Measurements from ENCODE around the gene PRKCE.

DNA sequence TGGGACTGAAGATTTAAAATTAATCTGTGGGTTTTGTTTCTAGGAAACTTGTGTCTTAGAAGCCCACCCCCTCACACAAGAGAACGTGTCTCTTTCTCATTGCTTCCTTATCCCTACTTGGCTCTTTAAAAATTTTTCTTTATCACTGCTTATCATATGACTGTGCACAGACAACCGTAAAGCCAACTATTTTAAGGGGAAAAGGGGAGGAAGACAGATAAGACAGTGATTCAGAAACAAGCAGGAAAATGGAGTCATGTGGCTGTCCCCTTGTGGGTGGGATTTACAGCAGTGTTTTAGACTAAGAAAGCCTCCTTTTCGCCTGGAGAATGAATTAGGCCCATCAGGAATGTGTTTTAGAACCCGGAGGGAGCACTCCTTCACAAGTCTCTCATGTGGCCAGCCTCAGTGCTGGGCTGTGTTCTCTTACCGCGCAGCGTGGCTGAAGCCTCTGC is 17.6 kb downstream of the PRKCE start:
- TF ChIP-seq, protein P1, sequence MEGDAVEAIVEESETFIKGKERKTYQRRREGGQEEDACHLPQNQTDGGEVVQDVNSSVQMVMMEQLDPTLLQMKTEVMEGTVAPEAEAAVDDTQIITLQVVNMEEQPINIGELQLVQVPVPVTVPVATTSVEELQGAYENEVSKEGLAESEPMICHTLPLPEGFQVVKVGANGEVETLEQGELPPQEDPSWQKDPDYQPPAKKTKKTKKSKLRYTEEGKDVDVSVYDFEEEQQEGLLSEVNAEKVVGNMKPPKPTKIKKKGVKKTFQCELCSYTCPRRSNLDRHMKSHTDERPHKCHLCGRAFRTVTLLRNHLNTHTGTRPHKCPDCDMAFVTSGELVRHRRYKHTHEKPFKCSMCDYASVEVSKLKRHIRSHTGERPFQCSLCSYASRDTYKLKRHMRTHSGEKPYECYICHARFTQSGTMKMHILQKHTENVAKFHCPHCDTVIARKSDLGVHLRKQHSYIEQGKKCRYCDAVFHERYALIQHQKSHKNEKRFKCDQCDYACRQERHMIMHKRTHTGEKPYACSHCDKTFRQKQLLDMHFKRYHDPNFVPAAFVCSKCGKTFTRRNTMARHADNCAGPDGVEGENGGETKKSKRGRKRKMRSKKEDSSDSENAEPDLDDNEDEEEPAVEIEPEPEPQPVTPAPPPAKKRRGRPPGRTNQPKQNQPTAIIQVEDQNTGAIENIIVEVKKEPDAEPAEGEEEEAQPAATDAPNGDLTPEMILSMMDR (conservative IDR thresholded peaks at IDR 0.05), result no peak
- TF ChIP-seq EZH2 (IDR thresholded peaks at IDR 0.05; ENCODE audit: low read depth), result no peak
